Measurements from ENCODE around the gene KMO. TPM values are rescaled to one million over a fixed set of nuclear protein-coding genes. Genes with fewer than 3 reads are reported as not detected.

The KMO gene
- polyA plus RNA-seq, 4 donors = 0.45 to 3.2 (median 1.3) TPM

DNA sequence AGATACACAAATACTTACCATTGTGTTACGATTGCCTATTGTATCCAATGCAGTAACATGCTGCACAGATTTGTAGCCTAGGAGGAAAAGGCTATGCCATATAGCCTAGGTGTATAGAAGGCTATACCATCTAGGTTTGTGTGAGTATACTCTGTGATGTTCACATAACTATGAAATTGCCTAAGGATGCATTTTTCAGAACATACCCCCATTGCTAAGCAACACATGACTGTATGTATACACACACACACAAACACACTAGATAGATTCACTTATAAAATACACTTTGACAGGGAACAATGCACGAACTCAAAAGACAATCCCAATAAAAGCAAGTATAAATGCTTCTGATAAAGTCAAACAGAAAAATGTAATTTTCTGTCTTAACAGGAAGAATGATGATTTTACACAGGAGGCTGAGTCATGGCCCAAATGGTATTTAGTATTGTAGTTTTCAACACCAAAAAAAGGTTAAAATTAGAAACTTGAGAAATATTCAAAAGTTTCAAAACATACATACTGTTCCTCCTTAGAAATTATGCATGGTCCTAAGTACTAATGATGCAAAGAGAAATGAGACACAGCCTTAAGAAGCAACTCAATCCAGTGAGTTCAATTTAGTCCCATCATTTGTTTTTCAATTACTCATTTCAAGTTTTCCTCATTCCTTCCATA lies 24.9 kb upstream of the KMO start:
- WGBS, 3 donors = 88 to 97% (median 91%) methylated on average over 2 of the region's 2 CpGs
- Histone ChIP-seq H3K4me3 (ENCODE audit: low read depth in 1 of 3, low read length in 3 of 3) (no peak overlapping the region), H3K9me3 (ENCODE audit: control insufficient read depth in 2 of 2, insufficient read depth in 1 of 2, low read depth in 1 of 2, low read length in 1 of 2) (no peaks in the 10 kb centered on the region), H3K36me3 (ENCODE audit: control insufficient read depth in 3 of 3, insufficient read depth in 2 of 3, low read depth in 1 of 3, low read length in 3 of 3) (peaks cover 19 to 24% (median 24%) of the 10 kb centered on the region in 3 donors), H3K4me1 (ENCODE audit: control insufficient read depth in 3 of 3, insufficient read depth in 2 of 3, low read depth in 1 of 3, low read length in 2 of 3) (no peaks in the 10 kb centered on the region), H3K27me3 (ENCODE audit: control insufficient read depth in 3 of 3, insufficient read depth in 3 of 3, low read length in 3 of 3) (no peaks in the 10 kb centered on the region), H3K27ac (ENCODE audit: low read depth in 1 of 3, low read length in 2 of 3) (no peak overlapping the region)
- DNase-seq = no peak
- FAIRE-seq = no peak

DNA sequence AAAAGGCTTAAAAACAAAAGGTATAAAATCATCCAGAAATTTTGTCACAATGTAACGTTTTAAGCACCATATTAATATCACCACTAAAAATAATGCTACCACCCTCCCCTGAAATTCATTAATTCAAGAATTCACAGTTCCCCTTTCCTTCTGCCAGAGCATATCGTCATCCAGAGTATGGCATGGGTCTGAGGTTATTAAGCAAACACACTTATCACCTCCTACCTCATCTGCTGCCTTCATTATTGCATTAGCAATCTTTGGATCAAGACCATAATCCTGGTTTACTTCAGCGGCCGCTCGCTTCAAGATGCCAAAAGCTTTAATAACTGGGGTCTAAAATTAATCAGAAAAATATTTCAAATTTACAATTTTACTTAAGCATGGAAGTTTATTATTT lies 18.8 kb upstream of the KMO start:
- WGBS, 3 donors = 84 to 88% (median 86%) methylated on average over 5 of the region's 5 CpGs
- no peak overlapping the region for H3K27ac ChIP-seq (ENCODE audit: low read depth in 1 of 3, low read length in 2 of 3)
- FAIRE-seq (no peak), DNase-seq (no peak)
- H3K9me3 ChIP-seq (ENCODE audit: control insufficient read depth in 2 of 2, insufficient read depth in 1 of 2, low read depth in 1 of 2, low read length in 1 of 2) = no peaks in the 10 kb centered on the region
- peaks cover 7 to 13% (median 12%) of the 10 kb centered on the region in 3 donors for H3K36me3 ChIP-seq (ENCODE audit: control insufficient read depth in 3 of 3, insufficient read depth in 2 of 3, low read depth in 1 of 3, low read length in 3 of 3)
- no peak overlapping the region for H3K4me3 ChIP-seq (ENCODE audit: low read depth in 1 of 3, low read length in 3 of 3)
- H3K4me1 ChIP-seq (ENCODE audit: control insufficient read depth in 3 of 3, insufficient read depth in 2 of 3, low read depth in 1 of 3, low read length in 2 of 3) = peaks cover under 1 to 4% (median 3%) of the 10 kb centered on the region in 3 donors
- H3K27me3 ChIP-seq (ENCODE audit: control insufficient read depth in 3 of 3, insufficient read depth in 3 of 3, low read length in 3 of 3) = no peaks in the 10 kb centered on the region

DNA sequence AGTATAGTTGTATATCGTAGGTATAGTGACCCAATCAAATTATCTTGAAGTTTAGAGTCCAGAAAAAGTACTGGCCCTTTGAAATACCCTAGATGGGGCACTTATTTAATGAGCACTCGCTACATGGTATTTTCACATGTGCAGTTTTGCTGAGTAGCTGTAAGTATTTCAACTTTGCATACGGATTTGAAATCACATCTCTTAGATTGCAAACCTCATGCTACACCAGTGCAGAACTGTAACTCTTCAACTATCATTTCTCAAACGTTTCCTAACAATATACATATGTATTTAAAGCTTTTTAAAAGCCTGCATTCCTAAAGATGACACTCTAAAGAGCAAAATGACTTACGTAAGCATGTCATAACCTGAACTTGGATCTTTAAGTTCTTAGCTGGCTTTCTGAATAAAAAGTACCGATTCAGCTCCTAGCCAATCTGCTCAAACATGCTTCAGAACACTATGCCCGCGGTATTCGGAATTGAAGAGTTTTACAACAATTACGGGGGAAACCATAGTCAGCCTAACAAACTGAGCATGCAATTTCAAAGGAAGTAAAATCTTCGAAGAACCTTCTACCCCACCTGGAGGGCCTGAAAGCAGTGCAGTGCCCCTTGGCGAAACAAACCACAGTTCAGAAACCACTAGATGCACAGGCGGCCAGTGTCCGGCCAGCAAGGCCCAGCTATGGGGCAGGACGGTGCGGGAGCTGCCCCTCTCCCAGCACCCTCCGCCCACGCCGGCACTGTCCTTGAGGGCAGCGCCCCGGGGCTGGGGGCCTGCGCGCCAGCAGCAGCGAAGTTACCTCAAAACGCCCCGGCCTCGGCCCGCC lies 13.5 kb upstream of the KMO start:
- DNase-seq (peak in 1 of 2 donors; percentile 32), FAIRE-seq (no peak)
- Histone ChIP-seq H3K4me1 (ENCODE audit: control insufficient read depth in 3 of 3, insufficient read depth in 2 of 3, low read depth in 1 of 3, low read length in 2 of 3) (peaks cover 2 to 6% (median 3%) of the 10 kb centered on the region in 3 donors), H3K27ac (ENCODE audit: low read depth in 1 of 3, low read length in 2 of 3) (peak overlapping the region; percentile 84 to 95 (median 91)), H3K36me3 (ENCODE audit: control insufficient read depth in 3 of 3, insufficient read depth in 2 of 3, low read depth in 1 of 3, low read length in 3 of 3) (peaks cover 0 to 7% (median 2%) of the 10 kb centered on the region in 3 donors), H3K4me3 (ENCODE audit: low read depth in 1 of 3, low read length in 3 of 3) (peak overlapping the region; percentile 77 to 85 (median 85)), H3K9me3 (ENCODE audit: control insufficient read depth in 2 of 2, insufficient read depth in 1 of 2, low read depth in 1 of 2, low read length in 1 of 2) (no peaks in the 10 kb centered on the region), H3K27me3 (ENCODE audit: control insufficient read depth in 3 of 3, insufficient read depth in 3 of 3, low read length in 3 of 3) (peaks cover 0 to 2% (median 0%) of the 10 kb centered on the region in 3 donors)
- whole genome bisulfite sequencing, 3 donors = 2 to 3% (median 3%) methylated on average over 24 to 28 of the region's 28 CpGs

DNA sequence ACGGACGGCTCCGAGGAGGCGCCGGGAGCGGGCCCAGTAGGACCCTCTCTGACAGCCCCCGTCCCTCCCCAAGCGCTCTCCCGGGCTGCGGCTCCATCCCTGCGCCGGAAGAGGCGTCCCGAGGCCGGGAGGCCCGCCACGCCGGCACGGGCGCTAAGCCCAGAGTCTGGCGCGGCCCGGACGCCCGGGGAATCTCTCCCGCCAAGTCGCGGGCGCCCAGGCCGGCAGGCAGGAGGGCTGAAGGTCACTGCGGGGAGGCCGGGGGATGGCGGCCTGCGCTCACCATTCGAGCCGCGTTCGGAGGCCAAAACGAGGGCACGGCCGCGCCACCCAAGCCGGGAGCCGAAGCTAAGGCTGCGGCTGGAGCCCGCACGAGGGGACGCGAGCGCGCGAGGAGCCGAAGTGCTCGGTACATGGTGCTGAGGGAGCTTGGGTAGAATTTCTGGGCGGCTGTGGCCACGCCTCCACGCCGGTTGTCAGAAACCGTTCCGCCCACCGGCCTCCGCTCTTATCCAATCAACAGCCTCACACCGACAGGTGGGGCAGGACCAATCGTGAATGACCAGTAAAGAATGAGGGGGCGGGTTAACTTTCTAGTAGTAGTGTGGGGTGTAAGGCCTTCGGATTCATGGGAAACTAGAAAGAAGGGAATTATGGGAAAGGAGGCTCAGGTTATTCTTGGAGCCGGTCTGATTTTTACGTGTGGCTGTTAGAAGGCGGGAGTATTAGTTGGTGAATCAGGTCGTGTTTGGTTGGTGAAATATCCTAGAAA lies 12.7 kb upstream of the KMO start, which contains the start of gene FH:
TSS of gene FH (minus strand) at position 448 of the 772 bp plus-strand sequence. CDS start at position 415, 33 bp downstream.
- DNase-seq (peak; percentile 98 to 99), FAIRE-seq (peak; percentile 85)
- Histone ChIP-seq H3K36me3 (ENCODE audit: control insufficient read depth in 3 of 3, insufficient read depth in 2 of 3, low read depth in 1 of 3, low read length in 3 of 3) (peaks cover 0 to 7% (median 2%) of the 10 kb centered on the region in 3 donors), H3K9me3 (ENCODE audit: control insufficient read depth in 2 of 2, insufficient read depth in 1 of 2, low read depth in 1 of 2, low read length in 1 of 2) (no peaks in the 10 kb centered on the region), H3K27me3 (ENCODE audit: control insufficient read depth in 3 of 3, insufficient read depth in 3 of 3, low read length in 3 of 3) (peaks cover 0 to 2% (median 0%) of the 10 kb centered on the region in 3 donors), H3K27ac (ENCODE audit: low read depth in 1 of 3, low read length in 2 of 3) (peak within 1 kb of the TSS; percentile 84 to 95 (median 91)), H3K4me3 (ENCODE audit: low read depth in 1 of 3, low read length in 3 of 3) (peak within 1 kb of the TSS; percentile 77 to 85 (median 85)), H3K4me1 (ENCODE audit: control insufficient read depth in 3 of 3, insufficient read depth in 2 of 3, low read depth in 1 of 3, low read length in 2 of 3) (peaks cover 2 to 6% (median 3%) of the 10 kb centered on the region in 3 donors)
- WGBS, 3 donors = 0% methylated on average over 70 of the region's 70 CpGs

DNA sequence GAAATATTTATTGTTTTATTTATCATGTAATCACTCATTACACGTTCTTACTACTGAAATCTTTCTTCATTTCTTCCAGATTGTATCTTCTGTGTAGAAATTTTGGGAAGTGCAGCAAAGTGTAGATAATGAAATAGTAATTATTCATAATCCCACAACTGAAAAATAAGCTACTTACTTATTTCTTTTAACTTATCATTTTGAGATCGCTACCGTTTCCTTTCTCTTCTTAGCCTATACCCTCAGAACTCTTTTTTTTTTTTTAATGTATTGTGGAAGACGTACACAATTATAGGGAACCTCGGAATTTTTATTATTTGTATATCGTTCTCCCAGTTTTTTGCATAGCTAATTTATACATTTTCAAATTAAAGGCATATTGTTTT lies 12.1 kb upstream of the KMO start:
- Histone ChIP-seq H3K4me1 (ENCODE audit: control insufficient read depth in 3 of 3, insufficient read depth in 2 of 3, low read depth in 1 of 3, low read length in 2 of 3) (peaks cover 2 to 6% (median 3%) of the 10 kb centered on the region in 3 donors), H3K27ac (ENCODE audit: low read depth in 1 of 3, low read length in 2 of 3) (peak overlapping the region; percentile 20 to 38 (median 29)), H3K36me3 (ENCODE audit: control insufficient read depth in 3 of 3, insufficient read depth in 2 of 3, low read depth in 1 of 3, low read length in 3 of 3) (peaks cover 0 to 6% (median 2%) of the 10 kb centered on the region in 3 donors), H3K4me3 (ENCODE audit: low read depth in 1 of 3, low read length in 3 of 3) (peak overlapping the region; percentile 77 to 85 (median 85)), H3K9me3 (ENCODE audit: control insufficient read depth in 2 of 2, insufficient read depth in 1 of 2, low read depth in 1 of 2, low read length in 1 of 2) (no peaks in the 10 kb centered on the region), H3K27me3 (ENCODE audit: control insufficient read depth in 3 of 3, insufficient read depth in 3 of 3, low read length in 3 of 3) (peaks cover 0 to 2% (median 0%) of the 10 kb centered on the region in 3 donors)
- FAIRE-seq (peak; percentile 19), DNase-seq (no peak)
- WGBS, 3 donors = 4 to 11% (median 4%) methylated on average over 6 of the region's 6 CpGs

DNA sequence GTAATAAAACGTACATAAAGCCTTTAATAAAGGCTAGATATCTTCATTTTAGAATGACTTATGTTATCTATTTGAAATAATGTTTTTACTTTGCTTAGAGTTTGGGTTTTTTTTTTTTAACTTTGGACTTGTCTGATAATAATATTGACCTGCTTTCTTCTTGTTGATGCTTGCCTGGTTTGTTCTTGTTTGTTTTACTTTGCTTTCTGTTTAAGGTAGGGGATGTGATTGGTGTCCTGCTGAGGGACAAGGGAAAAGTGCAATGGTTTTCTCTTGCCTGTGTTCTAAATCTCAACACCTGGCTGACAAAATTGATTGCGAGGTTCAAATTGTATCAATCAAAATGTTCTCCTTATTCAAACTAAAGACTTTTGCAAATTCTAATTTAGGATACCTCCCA lies 10.5 kb upstream of the KMO start:
- H3K4me1 ChIP-seq (ENCODE audit: control insufficient read depth in 3 of 3, insufficient read depth in 2 of 3, low read depth in 1 of 3, low read length in 2 of 3) = peaks cover 0 to 6% (median 2%) of the 10 kb centered on the region in 3 donors
- no peak overlapping the region for H3K27ac ChIP-seq (ENCODE audit: low read depth in 1 of 3, low read length in 2 of 3)
- H3K27me3 ChIP-seq (ENCODE audit: control insufficient read depth in 3 of 3, insufficient read depth in 3 of 3, low read length in 3 of 3) = peaks cover 0 to 2% (median 0%) of the 10 kb centered on the region in 3 donors
- no peak overlapping the region for H3K4me3 ChIP-seq (ENCODE audit: low read depth in 1 of 3, low read length in 3 of 3)
- no peaks in the 10 kb centered on the region for H3K36me3 ChIP-seq (ENCODE audit: control insufficient read depth in 3 of 3, insufficient read depth in 2 of 3, low read depth in 1 of 3, low read length in 3 of 3)
- 82 to 87% (median 84%) methylated on average over 2 of the region's 2 CpGs for WGBS, 3 donors
- DNase-seq (no peak), FAIRE-seq (no peak)
- H3K9me3 ChIP-seq (ENCODE audit: control insufficient read depth in 2 of 2, insufficient read depth in 1 of 2, low read depth in 1 of 2, low read length in 1 of 2) = no peaks in the 10 kb centered on the region

DNA sequence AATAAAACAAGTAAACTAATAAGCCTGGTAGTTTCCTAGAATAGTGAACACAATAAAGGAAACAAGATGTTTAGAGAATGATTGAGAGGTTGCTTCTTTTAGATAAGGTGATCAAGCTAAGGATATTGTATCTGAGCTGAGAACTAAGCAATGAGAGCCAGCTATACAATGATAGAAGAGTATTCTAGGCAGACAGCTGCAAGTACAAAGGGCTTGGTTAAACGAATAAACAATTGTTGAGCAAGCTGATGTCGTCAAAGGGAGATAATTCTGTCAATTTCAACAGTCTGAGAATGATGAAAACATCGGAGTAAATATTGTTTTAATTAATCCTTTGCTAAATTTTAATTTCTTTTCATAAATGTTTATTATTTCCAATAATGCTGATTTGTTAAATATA lies 7.2 kb upstream of the KMO start:
- no peak overlapping the region for H3K4me3 ChIP-seq (ENCODE audit: low read depth in 1 of 3, low read length in 3 of 3)
- FAIRE-seq = no peak
- H3K36me3 ChIP-seq (ENCODE audit: control insufficient read depth in 3 of 3, insufficient read depth in 2 of 3, low read depth in 1 of 3, low read length in 3 of 3) = no peaks in the 10 kb centered on the region
- whole genome bisulfite sequencing, 3 donors = 39 to 57% (median 43%) methylated on average over 3 of the region's 3 CpGs
- no peak overlapping the region for H3K27ac ChIP-seq (ENCODE audit: low read depth in 1 of 3, low read length in 2 of 3)
- peaks cover 0 to 2% (median 0%) of the 10 kb centered on the region in 3 donors for H3K27me3 ChIP-seq (ENCODE audit: control insufficient read depth in 3 of 3, insufficient read depth in 3 of 3, low read length in 3 of 3)
- no peaks in the 10 kb centered on the region for H3K9me3 ChIP-seq (ENCODE audit: control insufficient read depth in 2 of 2, insufficient read depth in 1 of 2, low read depth in 1 of 2, low read length in 1 of 2)
- no peak for DNase-seq
- H3K4me1 ChIP-seq (ENCODE audit: control insufficient read depth in 3 of 3, insufficient read depth in 2 of 3, low read depth in 1 of 3, low read length in 2 of 3) = no peaks in the 10 kb centered on the region

DNA sequence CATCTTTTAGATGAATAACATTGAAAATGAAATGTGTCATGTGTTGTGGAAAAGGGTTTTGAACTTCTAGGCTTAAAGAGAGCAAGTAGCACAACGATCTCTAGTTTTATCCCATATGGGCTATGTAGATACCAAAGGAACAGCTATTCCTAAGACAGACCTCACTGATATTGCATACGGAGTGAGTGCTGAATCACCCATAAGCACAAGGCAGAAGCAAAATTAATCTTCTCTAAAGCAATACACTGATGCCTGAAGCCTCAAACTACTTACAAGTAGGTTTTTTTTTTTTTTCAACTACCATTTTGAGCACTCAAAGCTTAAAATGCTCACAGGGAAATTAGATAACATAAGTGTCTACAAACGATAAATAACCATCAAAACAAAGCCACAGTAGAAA lies 5.0 kb upstream of the KMO start:
- Histone ChIP-seq H3K36me3 (ENCODE audit: control insufficient read depth in 3 of 3, insufficient read depth in 2 of 3, low read depth in 1 of 3, low read length in 3 of 3) (no peaks in the 10 kb centered on the region), H3K4me1 (ENCODE audit: control insufficient read depth in 3 of 3, insufficient read depth in 2 of 3, low read depth in 1 of 3, low read length in 2 of 3) (no peaks in the 10 kb centered on the region), H3K27me3 (ENCODE audit: control insufficient read depth in 3 of 3, insufficient read depth in 3 of 3, low read length in 3 of 3) (peaks cover 0 to 2% (median 0%) of the 10 kb centered on the region in 3 donors), H3K9me3 (ENCODE audit: control insufficient read depth in 2 of 2, insufficient read depth in 1 of 2, low read depth in 1 of 2, low read length in 1 of 2) (no peaks in the 10 kb centered on the region), H3K4me3 (ENCODE audit: low read depth in 1 of 3, low read length in 3 of 3) (no peak overlapping the region), H3K27ac (ENCODE audit: low read depth in 1 of 3, low read length in 2 of 3) (no peak overlapping the region)
- WGBS, 3 donors = 73 to 77% (median 75%) methylated on average over 3 of the region's 3 CpGs
- DNase-seq (no peak), FAIRE-seq (no peak)
